ENCODE results near the gene RUBCN.

The RUBCN gene

DNA sequence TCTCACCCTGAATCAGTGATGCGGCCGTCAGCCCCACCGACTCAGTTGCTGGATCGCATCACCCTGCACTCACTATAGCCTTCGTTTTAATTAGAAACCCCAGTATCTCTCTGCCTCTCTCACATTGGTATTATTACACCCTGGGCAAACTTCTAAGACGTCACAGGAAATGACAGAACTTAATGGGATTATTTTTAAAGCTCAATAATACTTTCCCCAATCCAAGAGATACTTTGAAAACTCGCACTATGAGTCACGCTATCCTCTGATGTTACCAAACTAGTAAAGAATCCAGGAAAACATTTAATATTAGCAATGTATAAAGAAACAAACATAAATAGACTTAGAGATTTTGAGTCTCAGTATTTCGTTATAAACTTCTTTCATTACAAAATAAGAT is 36.6 kb downstream of the RUBCN start:
- no peak for ATAC-seq
- TF ChIP-seq PPARA (CRISPR knock-in tag; IDR thresholded peaks at IDR 0.05; ENCODE audit: borderline replicate concordance), result no peak
- TF ChIP-seq TOX (CRISPR knock-in tag; IDR thresholded peaks at IDR 0.05; ENCODE audit: borderline replicate concordance), result no peak
- TF ChIP-seq ZNF70 (CRISPR knock-in tag; IDR thresholded peaks at IDR 0.05), result no peak
- no peak for TF ChIP-seq CSDC2 (CRISPR knock-in tag; IDR thresholded peaks at IDR 0.05)
- TF ChIP-seq, protein P1, sequence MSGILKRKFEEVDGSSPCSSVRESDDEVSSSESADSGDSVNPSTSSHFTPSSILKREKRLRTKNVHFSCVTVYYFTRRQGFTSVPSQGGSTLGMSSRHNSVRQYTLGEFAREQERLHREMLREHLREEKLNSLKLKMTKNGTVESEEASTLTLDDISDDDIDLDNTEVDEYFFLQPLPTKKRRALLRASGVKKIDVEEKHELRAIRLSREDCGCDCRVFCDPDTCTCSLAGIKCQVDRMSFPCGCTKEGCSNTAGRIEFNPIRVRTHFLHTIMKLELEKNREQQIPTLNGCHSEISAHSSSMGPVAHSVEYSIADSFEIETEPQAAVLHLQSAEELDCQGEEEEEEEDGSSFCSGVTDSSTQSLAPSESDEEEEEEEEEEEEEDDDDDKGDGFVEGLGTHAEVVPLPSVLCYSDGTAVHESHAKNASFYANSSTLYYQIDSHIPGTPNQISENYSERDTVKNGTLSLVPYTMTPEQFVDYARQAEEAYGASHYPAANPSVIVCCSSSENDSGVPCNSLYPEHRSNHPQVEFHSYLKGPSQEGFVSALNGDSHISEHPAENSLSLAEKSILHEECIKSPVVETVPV (CRISPR knock-in tag; IDR thresholded peaks at IDR 0.05), result no peak
- TF ChIP-seq ZFP3 (CRISPR knock-in tag; IDR thresholded peaks at IDR 0.05), result no peak
- TF ChIP-seq OSR1 (CRISPR knock-in tag; IDR thresholded peaks at IDR 0.05), result no peak
- no peak for TF ChIP-seq TCF4 (CRISPR knock-in tag; IDR thresholded peaks at IDR 0.05; ENCODE audit: borderline replicate concordance)
- TF ChIP-seq ARNTL (CRISPR knock-in tag; IDR thresholded peaks at IDR 0.05; ENCODE audit: borderline replicate concordance, low read depth), result no peak
- no peak for TF ChIP-seq ESRRG (CRISPR knock-in tag; IDR thresholded peaks at IDR 0.05)
- TF ChIP-seq, protein P2, sequence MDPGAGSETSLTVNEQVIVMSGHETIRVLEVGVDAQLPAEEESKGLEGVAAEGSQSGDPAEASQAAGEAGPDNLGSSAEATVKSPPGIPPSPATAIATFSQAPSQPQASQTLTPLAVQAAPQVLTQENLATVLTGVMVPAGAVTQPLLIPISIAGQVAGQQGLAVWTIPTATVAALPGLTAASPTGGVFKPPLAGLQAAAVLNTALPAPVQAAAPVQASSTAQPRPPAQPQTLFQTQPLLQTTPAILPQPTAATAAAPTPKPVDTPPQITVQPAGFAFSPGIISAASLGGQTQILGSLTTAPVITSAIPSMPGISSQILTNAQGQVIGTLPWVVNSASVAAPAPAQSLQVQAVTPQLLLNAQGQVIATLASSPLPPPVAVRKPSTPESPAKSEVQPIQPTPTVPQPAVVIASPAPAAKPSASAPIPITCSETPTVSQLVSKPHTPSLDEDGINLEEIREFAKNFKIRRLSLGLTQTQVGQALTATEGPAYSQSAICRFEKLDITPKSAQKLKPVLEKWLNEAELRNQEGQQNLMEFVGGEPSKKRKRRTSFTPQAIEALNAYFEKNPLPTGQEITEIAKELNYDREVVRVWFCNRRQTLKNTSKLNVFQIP (CRISPR knock-in tag; IDR thresholded peaks at IDR 0.05; ENCODE audit: borderline replicate concordance, low read depth), result no peak
- no peak for TF ChIP-seq RARB (CRISPR knock-in tag; IDR thresholded peaks at IDR 0.05)
- no peak for TF ChIP-seq ZNF565 (CRISPR knock-in tag; conservative IDR thresholded peaks at IDR 0.05; ENCODE audit: low read depth)
- TF ChIP-seq ZC3H10 (CRISPR knock-in tag; IDR thresholded peaks at IDR 0.05), result no peak
- TF ChIP-seq, protein P3, sequence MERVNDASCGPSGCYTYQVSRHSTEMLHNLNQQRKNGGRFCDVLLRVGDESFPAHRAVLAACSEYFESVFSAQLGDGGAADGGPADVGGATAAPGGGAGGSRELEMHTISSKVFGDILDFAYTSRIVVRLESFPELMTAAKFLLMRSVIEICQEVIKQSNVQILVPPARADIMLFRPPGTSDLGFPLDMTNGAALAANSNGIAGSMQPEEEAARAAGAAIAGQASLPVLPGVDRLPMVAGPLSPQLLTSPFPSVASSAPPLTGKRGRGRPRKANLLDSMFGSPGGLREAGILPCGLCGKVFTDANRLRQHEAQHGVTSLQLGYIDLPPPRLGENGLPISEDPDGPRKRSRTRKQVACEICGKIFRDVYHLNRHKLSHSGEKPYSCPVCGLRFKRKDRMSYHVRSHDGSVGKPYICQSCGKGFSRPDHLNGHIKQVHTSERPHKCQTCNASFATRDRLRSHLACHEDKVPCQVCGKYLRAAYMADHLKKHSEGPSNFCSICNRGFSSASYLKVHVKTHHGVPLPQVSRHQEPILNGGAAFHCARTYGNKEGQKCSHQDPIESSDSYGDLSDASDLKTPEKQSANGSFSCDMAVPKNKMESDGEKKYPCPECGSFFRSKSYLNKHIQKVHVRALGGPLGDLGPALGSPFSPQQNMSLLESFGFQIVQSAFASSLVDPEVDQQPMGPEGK (CRISPR knock-in tag; IDR thresholded peaks at IDR 0.05; ENCODE audit: borderline replicate concordance), result no peak
- TF ChIP-seq, protein P4, sequence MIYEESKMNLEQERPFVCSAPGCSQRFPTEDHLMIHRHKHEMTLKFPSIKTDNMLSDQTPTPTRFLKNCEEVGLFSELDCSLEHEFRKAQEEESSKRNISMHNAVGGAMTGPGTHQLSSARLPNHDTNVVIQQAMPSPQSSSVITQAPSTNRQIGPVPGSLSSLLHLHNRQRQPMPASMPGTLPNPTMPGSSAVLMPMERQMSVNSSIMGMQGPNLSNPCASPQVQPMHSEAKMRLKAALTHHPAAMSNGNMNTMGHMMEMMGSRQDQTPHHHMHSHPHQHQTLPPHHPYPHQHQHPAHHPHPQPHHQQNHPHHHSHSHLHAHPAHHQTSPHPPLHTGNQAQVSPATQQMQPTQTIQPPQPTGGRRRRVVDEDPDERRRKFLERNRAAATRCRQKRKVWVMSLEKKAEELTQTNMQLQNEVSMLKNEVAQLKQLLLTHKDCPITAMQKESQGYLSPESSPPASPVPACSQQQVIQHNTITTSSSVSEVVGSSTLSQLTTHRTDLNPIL (CRISPR knock-in tag; IDR thresholded peaks at IDR 0.05; ENCODE audit: low read depth), result no peak
- TF ChIP-seq GLIS3 (CRISPR knock-in tag; IDR thresholded peaks at IDR 0.05), result no peak
- TF ChIP-seq ZFP30 (CRISPR knock-in tag; IDR thresholded peaks at IDR 0.05), result no peak

DNA sequence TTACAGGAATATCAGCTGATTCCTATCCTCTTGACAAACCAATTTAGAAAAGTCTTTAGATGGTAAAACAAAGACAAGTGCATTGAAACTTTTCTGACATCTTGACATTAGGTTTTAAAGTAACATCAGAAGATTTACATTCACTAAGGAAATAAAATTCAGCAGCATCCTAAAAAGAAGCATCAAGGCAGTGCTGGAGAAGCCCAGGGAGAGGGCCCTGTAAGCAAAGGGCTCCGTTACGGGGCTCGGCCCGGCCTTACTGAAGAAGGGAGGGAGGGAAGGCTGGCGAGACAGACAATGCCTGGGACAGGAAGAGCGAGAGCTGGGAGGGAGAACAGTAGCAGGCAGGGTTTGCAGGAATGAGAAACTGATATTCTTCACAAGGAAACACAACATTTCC is 39.3 kb downstream of the RUBCN start:
- no peak for ATAC-seq
- TF ChIP-seq SNAI2 (CRISPR knock-in tag; IDR thresholded peaks at IDR 0.05), result no peak
- no peak for TF ChIP-seq PPARA (CRISPR knock-in tag; IDR thresholded peaks at IDR 0.05; ENCODE audit: borderline replicate concordance)
- TF ChIP-seq, protein P1 (CRISPR knock-in tag; IDR thresholded peaks at IDR 0.05), result no peak
- TF ChIP-seq ZFP30 (CRISPR knock-in tag; IDR thresholded peaks at IDR 0.05), result no peak
- TF ChIP-seq, protein P3 (CRISPR knock-in tag; IDR thresholded peaks at IDR 0.05; ENCODE audit: borderline replicate concordance), result no peak
- no peak for TF ChIP-seq BACH2 (CRISPR knock-in tag; IDR thresholded peaks at IDR 0.05; ENCODE audit: borderline replicate concordance)
- no peak for TF ChIP-seq ZNF8 (CRISPR knock-in tag; IDR thresholded peaks at IDR 0.05)
- TF ChIP-seq, protein P2 (CRISPR knock-in tag; IDR thresholded peaks at IDR 0.05; ENCODE audit: borderline replicate concordance, low read depth), result no peak
- TF ChIP-seq, protein P4 (CRISPR knock-in tag; IDR thresholded peaks at IDR 0.05; ENCODE audit: low read depth), result no peak
- no peak for TF ChIP-seq ISL1 (CRISPR knock-in tag; IDR thresholded peaks at IDR 0.05)
- no peak for TF ChIP-seq ZC3H10 (CRISPR knock-in tag; IDR thresholded peaks at IDR 0.05)
- no peak for TF ChIP-seq ZNF565 (CRISPR knock-in tag; conservative IDR thresholded peaks at IDR 0.05; ENCODE audit: low read depth)
- no peak for TF ChIP-seq OSR1 (CRISPR knock-in tag; IDR thresholded peaks at IDR 0.05)
- no peak for TF ChIP-seq RARB (CRISPR knock-in tag; IDR thresholded peaks at IDR 0.05)
- TF ChIP-seq ESRRG (CRISPR knock-in tag; IDR thresholded peaks at IDR 0.05), result no peak
- TF ChIP-seq, protein P5, sequence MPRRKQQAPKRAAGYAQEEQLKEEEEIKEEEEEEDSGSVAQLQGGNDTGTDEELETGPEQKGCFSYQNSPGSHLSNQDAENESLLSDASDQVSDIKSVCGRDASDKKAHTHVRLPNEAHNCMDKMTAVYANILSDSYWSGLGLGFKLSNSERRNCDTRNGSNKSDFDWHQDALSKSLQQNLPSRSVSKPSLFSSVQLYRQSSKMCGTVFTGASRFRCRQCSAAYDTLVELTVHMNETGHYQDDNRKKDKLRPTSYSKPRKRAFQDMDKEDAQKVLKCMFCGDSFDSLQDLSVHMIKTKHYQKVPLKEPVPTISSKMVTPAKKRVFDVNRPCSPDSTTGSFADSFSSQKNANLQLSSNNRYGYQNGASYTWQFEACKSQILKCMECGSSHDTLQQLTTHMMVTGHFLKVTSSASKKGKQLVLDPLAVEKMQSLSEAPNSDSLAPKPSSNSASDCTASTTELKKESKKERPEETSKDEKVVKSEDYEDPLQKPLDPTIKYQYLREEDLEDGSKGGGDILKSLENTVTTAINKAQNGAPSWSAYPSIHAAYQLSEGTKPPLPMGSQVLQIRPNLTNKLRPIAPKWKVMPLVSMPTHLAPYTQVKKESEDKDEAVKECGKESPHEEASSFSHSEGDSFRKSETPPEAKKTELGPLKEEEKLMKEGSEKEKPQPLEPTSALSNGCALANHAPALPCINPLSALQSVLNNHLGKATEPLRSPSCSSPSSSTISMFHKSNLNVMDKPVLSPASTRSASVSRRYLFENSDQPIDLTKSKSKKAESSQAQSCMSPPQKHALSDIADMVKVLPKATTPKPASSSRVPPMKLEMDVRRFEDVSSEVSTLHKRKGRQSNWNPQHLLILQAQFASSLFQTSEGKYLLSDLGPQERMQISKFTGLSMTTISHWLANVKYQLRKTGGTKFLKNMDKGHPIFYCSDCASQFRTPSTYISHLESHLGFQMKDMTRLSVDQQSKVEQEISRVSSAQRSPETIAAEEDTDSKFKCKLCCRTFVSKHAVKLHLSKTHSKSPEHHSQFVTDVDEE (CRISPR knock-in tag; IDR thresholded peaks at IDR 0.05), result no peak
- no peak for TF ChIP-seq CSDC2 (CRISPR knock-in tag; IDR thresholded peaks at IDR 0.05)
